Measurements from ENCODE around the gene GRPEL1.
"Not testable (repeated sequence)": the region's sequence is repeated elsewhere in the genome, so short reads cannot be mapped to it uniquely, and the experiment has no call there.

- not testable (repeated sequence) for TF ChIP-seq CTCF (IDR thresholded peaks at IDR 0.05; ENCODE audit: low read depth, low read length, poor library complexity, severe bottlenecking); EZH2phosphoT487 (IDR thresholded peaks at IDR 0.05; ENCODE audit: borderline replicate concordance, low read length)
These were observed 34.6 kb upstream of the GRPEL1 start for GRCh38 chr4:7102516-7102909.
